OCI-LY3 (cell line): ENCODE results near the gene P2RY6.

Source experiments
- CTCF ChIP-seq: fragments of 200-600, 300-600 bp; sonication (generic); IDR thresholded peaks from 2 replicates; pipeline ENCODE4 v1.5.1; 2014; ENCODE audit warnings: antibody characterized with exemption, low read length, low read depth
- EZH2phosphoT487 ChIP-seq: fragments of 200-600 bp; shearing (Covaris generic); IDR thresholded peaks from 2 replicates; pipeline ENCODE4 v1.6.1; 2018; ENCODE audit warnings: antibody characterized with exemption, mixed run types, low read depth

- TF ChIP-seq CTCF = no peak
- no peak for TF ChIP-seq EZH2phosphoT487
These were observed 8.5 kb upstream of the P2RY6 start for GRCh38 chr11:73263640-73264039.
